Measurements from ENCODE around the gene MERTK.
"Not testable (repeated sequence)": the region's sequence is repeated elsewhere in the genome, so short reads cannot be mapped to it uniquely, and the experiment has no call there.

DNA sequence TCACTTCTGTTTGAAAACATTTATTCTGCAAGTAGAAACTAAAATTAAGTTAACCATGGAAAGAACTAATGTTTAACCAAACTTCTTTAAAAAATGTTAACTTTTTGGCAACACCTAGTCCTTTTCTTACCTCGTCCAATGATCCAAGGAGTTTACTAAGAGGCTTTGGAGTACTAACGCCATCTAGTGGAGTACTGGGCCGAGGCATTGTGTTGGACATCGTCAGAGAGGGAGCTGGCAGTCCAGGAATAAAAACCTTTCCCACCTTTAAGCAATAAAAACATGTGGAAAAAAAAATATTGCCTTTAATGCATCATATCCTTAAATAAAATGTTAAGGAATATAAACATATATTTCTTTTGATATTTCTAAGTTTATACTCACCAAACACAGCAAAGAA is 47.8 kb upstream of the MERTK start:
- TF ChIP-seq, protein P1, sequence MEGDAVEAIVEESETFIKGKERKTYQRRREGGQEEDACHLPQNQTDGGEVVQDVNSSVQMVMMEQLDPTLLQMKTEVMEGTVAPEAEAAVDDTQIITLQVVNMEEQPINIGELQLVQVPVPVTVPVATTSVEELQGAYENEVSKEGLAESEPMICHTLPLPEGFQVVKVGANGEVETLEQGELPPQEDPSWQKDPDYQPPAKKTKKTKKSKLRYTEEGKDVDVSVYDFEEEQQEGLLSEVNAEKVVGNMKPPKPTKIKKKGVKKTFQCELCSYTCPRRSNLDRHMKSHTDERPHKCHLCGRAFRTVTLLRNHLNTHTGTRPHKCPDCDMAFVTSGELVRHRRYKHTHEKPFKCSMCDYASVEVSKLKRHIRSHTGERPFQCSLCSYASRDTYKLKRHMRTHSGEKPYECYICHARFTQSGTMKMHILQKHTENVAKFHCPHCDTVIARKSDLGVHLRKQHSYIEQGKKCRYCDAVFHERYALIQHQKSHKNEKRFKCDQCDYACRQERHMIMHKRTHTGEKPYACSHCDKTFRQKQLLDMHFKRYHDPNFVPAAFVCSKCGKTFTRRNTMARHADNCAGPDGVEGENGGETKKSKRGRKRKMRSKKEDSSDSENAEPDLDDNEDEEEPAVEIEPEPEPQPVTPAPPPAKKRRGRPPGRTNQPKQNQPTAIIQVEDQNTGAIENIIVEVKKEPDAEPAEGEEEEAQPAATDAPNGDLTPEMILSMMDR (IDR thresholded peaks at IDR 0.05), result peak in 1 of 4 experiments; percentile 21
- TF ChIP-seq POLR2A (IDR thresholded peaks at IDR 0.05), result not testable (repeated sequence)
